Prostate gland (tissue), 2 donors: ENCODE results near the gene CENPP.

Experiments
- POLR2A ChIP-seq: fragments of 450-650 bp; IDR thresholded peaks from one replicate; pipeline ENCODE4 v1.6.1; 2016; ENCODE audit warnings: antibody characterized with exemption, mild to moderate bottlenecking
- TF ChIP-seq, protein P1 (sequence below), 4 experiments: fragments of 200-600 bp in 2 of 4; fragments of 450-650 bp in 2 of 4; sonication (generic) in 2 of 4; IDR thresholded peaks; 1 replicate in 3 of 4; 2 replicates in 1 of 4; pipeline ENCODE4 v1.5.1; 2016 to 2019; ENCODE audit warnings: antibody characterized with exemption in 4 of 4, mild to moderate bottlenecking in 2 of 4, moderate library complexity in 2 of 4

DNA sequence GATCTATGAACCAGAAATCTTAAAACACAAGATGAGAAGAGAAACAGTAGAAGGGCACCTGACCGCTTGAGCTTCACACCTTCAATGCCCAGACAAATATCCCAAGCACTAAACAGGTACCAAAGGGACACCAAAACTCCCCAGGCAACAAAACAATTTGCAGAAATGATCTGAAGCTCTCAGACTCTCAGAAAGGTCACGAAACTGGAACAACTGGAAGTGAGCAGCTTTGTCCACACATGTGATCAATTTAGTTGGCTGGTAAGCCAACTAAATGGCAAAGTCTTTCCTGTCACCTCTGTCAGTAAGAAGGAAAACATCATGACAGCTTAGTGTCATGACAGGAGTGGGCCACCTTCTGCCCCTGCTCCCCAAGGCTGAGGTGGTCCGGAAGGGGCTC is 340.1 kb downstream of the CENPP start:
- TF ChIP-seq, protein P1, sequence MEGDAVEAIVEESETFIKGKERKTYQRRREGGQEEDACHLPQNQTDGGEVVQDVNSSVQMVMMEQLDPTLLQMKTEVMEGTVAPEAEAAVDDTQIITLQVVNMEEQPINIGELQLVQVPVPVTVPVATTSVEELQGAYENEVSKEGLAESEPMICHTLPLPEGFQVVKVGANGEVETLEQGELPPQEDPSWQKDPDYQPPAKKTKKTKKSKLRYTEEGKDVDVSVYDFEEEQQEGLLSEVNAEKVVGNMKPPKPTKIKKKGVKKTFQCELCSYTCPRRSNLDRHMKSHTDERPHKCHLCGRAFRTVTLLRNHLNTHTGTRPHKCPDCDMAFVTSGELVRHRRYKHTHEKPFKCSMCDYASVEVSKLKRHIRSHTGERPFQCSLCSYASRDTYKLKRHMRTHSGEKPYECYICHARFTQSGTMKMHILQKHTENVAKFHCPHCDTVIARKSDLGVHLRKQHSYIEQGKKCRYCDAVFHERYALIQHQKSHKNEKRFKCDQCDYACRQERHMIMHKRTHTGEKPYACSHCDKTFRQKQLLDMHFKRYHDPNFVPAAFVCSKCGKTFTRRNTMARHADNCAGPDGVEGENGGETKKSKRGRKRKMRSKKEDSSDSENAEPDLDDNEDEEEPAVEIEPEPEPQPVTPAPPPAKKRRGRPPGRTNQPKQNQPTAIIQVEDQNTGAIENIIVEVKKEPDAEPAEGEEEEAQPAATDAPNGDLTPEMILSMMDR (IDR thresholded peaks at IDR 0.05): no peak
- TF ChIP-seq POLR2A: no peak
